Small intestine (tissue), 7 donors: ENCODE measurements around the gene PRKCA. TPM values are rescaled to one million over a fixed set of nuclear protein-coding genes. Genes with fewer than 3 reads are reported as not detected.

Source experiments
- DNase-seq, 2 donors: peaks; one replicate each; pipeline versions ENCODE4 v3.0.0 to v3.0.0-alpha.2; 2013
- FAIRE-seq: peaks from 2 replicates; lab custom pipeline; 2012; peaks lifted over from hg19 to GRCh38; lab: Jason Lieb, UNC
- H3K27ac ChIP-seq, 3 donors: one replicate each; pipeline ENCODE4 v1.5.1; 2013; ENCODE audit warnings: low read length in 2 of 3, mild to moderate bottlenecking in 2 of 3, control low read depth in 1 of 3, inconsistent platforms in 1 of 3, low read depth in 1 of 3, moderate library complexity in 1 of 3
- H3K27me3 ChIP-seq, 3 donors: one replicate each; pipeline ENCODE4 v1.6.1; 2013; ENCODE audit warnings: low read length in 3 of 3, inconsistent platforms in 1 of 3; ENCODE audit not compliant: control insufficient read depth in 3 of 3, insufficient read depth in 3 of 3
- H3K36me3 ChIP-seq, 3 donors: one replicate each; pipeline ENCODE4 v1.6.1; 2013; ENCODE audit warnings: low read length in 3 of 3, inconsistent platforms in 1 of 3, low read depth in 1 of 3, mild to moderate bottlenecking in 1 of 3, moderate library complexity in 1 of 3; ENCODE audit not compliant: control insufficient read depth in 3 of 3, insufficient read depth in 2 of 3
- H3K4me1 ChIP-seq, 3 donors: one replicate each; pipeline ENCODE4 v1.6.1; 2013; ENCODE audit warnings: low read length in 2 of 3, inconsistent platforms in 1 of 3, low read depth in 1 of 3, mild to moderate bottlenecking in 1 of 3, moderate library complexity in 1 of 3; ENCODE audit not compliant: control insufficient read depth in 3 of 3, insufficient read depth in 2 of 3
- H3K4me3 ChIP-seq, 3 donors: one replicate each; pipeline ENCODE4 v1.5.1; 2013; ENCODE audit warnings: low read length in 3 of 3, control low read depth in 1 of 3, inconsistent platforms in 1 of 3, low read depth in 1 of 3, mild to moderate bottlenecking in 1 of 3, moderate library complexity in 1 of 3
- H3K9me3 ChIP-seq, 2 donors: one replicate each; pipeline ENCODE4 v1.6.1; 2013; ENCODE audit warnings: low read depth in 1 of 2, low read length in 1 of 2; ENCODE audit not compliant: control insufficient read depth in 2 of 2, insufficient read depth in 1 of 2
- WGBS, 3 donors: extraction: QIAGEN DNeasy Blood & Tissue Kit; methylation state at CpG; one replicate each; pipeline ENCODE4 v1.1.7; 2013; 5-methylcytosine and 5-hydroxymethylcytosine counted together
- polyA plus RNA-seq, 4 donors: library from polyadenylated mRNA; stranded (reverse) in 3 of 4; unstranded in 1 of 4; fragments of 200-250 nt in 3 of 4; fragments of 120-200 nt in 1 of 4; gene quantifications; one replicate each; pipeline versions ENCODE4 v1.2.1 to v1.2.3, GENCODE V29; 2013
- donor health status: healthy with polysubstance abuse.
- donor health status: control.
- donor health status: control.
- donor health status: Bipolar disorder and iron deficiency.
- donor health status: healthy.

The PRKCA gene
- polyA plus RNA-seq, 4 donors: 11.3 to 26.6 (median 22.9) TPM

- no peaks in the 10 kb centered on the region for H3K27me3 ChIP-seq
- H3K27ac ChIP-seq: no peak overlapping the region
- FAIRE-seq (no peak), DNase-seq (no peak)
- H3K36me3 ChIP-seq: peaks cover 0 to 5% (median 3%) of the 10 kb centered on the region in 3 donors
- H3K4me1 ChIP-seq: peaks cover 0 to 3% (median 0%) of the 10 kb centered on the region in 3 donors
- no peak overlapping the region for H3K4me3 ChIP-seq
- no peaks in the 10 kb centered on the region for H3K9me3 ChIP-seq
- WGBS, 3 donors: 67 to 77% (median 74%) methylated on average over 5 of the region's 5 CpGs
Measured at GRCh38 chr17:66533986-66534385, 231.6 kb downstream of the PRKCA start.

GRCh38 chr17:66535611-66536010, 233.2 kb downstream of the PRKCA start:
- WGBS, 3 donors: 44 to 58% (median 54%) methylated on average over 1 of the region's 1 CpG
- FAIRE-seq: no peak
- Histone ChIP-seq H3K4me3 (no peak overlapping the region), H3K27me3 (no peaks in the 10 kb centered on the region), H3K36me3 (peaks cover 0 to 5% (median under 1%) of the 10 kb centered on the region in 3 donors), H3K9me3 (no peaks in the 10 kb centered on the region), H3K27ac (no peak overlapping the region), H3K4me1 (peaks cover 0 to 3% (median 0%) of the 10 kb centered on the region in 3 donors)
- no peak for DNase-seq

- Histone ChIP-seq H3K4me1 (peaks cover 0 to 17% (median 3%) of the 10 kb centered on the region in 3 donors), H3K36me3 (no peaks in the 10 kb centered on the region), H3K9me3 (no peaks in the 10 kb centered on the region), H3K27me3 (no peaks in the 10 kb centered on the region), H3K27ac (no peak overlapping the region), H3K4me3 (no peak overlapping the region)
- DNase-seq (no peak), FAIRE-seq (no peak)
- WGBS, 3 donors: 85 to 88% (median 86%) methylated on average over 5 of the region's 5 CpGs
Measured at GRCh38 chr17:66537502-66537901, 235.1 kb downstream of the PRKCA start.

- FAIRE-seq (no peak), DNase-seq (no peak)
- no peaks in the 10 kb centered on the region for H3K36me3 ChIP-seq
- no peaks in the 10 kb centered on the region for H3K9me3 ChIP-seq
- H3K27me3 ChIP-seq: no peaks in the 10 kb centered on the region
- H3K4me3 ChIP-seq: no peak overlapping the region
- H3K27ac ChIP-seq: no peak overlapping the region
- peaks cover 0 to 18% (median 3%) of the 10 kb centered on the region in 3 donors for H3K4me1 ChIP-seq
- WGBS, 3 donors: 41 to 76% (median 65%) methylated on average over 5 of the region's 5 CpGs
Measured at GRCh38 chr17:66538776-66539175, 236.4 kb downstream of the PRKCA start.

GRCh38 chr17:66540131-66540781, 237.8 kb downstream of the PRKCA start:
- DNase-seq (peak in 1 of 2 donors; percentile 18), FAIRE-seq (no peak)
- WGBS, 3 donors: 61 to 86% (median 75%) methylated on average over 17 of the region's 17 CpGs
- Histone ChIP-seq H3K27me3 (no peaks in the 10 kb centered on the region), H3K9me3 (no peaks in the 10 kb centered on the region), H3K36me3 (no peaks in the 10 kb centered on the region), H3K27ac (peak overlapping the region; percentile 0 to 47 (median 31)), H3K4me1 (peaks cover 0 to 18% (median 3%) of the 10 kb centered on the region in 3 donors), H3K4me3 (no peak overlapping the region)

- peak overlapping the region in 2 of 3 donors; percentile 10 to 25 for H3K27ac ChIP-seq
- no peak for FAIRE-seq
Measured at GRCh38 chr17:66541461-66542128, 239.2 kb downstream of the PRKCA start.

GRCh38 chr17:66542129-66542966, 239.9 kb downstream of the PRKCA start:
- H3K36me3 ChIP-seq: no peaks in the 10 kb centered on the region
- FAIRE-seq: no peak
- H3K4me3 ChIP-seq: no peak overlapping the region
- H3K9me3 ChIP-seq: peaks cover 0 to 2% of the 10 kb centered on the region in 2 donors
- no peaks in the 10 kb centered on the region for H3K27me3 ChIP-seq
- H3K4me1 ChIP-seq: peaks cover 3 to 21% (median 3%) of the 10 kb centered on the region in 3 donors
- peak overlapping the region in 1 of 3 donors; percentile 10 for H3K27ac ChIP-seq
- 57 to 74% (median 61%) methylated on average over 4 of the region's 4 CpGs for WGBS, 3 donors
- DNase-seq: peak in 1 of 2 donors; percentile 32

More at GRCh38 chr17:66541461-66542128, 239.2 kb downstream of the PRKCA start:
- peak; percentile 16 to 24 for DNase-seq
- no peak overlapping the region for H3K4me3 ChIP-seq
- H3K4me1 ChIP-seq: peaks cover 3 to 18% (median 3%) of the 10 kb centered on the region in 3 donors
- no peaks in the 10 kb centered on the region for H3K36me3 ChIP-seq
- peaks cover 0 to 2% of the 10 kb centered on the region in 2 donors for H3K9me3 ChIP-seq
- WGBS, 3 donors: 60 to 77% (median 62%) methylated on average over 8 of the region's 8 CpGs
- H3K27me3 ChIP-seq: no peaks in the 10 kb centered on the region

- DNase-seq (no peak), FAIRE-seq (no peak)
- 87 to 97% (median 89%) methylated on average over 3 of the region's 3 CpGs for whole genome bisulfite sequencing, 3 donors
- Histone ChIP-seq H3K9me3 (peaks cover 0 to 2% of the 10 kb centered on the region in 2 donors), H3K27me3 (no peaks in the 10 kb centered on the region), H3K27ac (no peak overlapping the region), H3K36me3 (no peaks in the 10 kb centered on the region), H3K4me1 (peaks cover 3 to 26% (median 4%) of the 10 kb centered on the region in 3 donors), H3K4me3 (no peak overlapping the region)
Measured at GRCh38 chr17:66542967-66543520, 240.6 kb downstream of the PRKCA start.
